Endodermal cell (in vitro differentiated cells): ENCODE data around the gene DLGAP1. TPM values are rescaled to one million over a fixed set of nuclear protein-coding genes. Genes with fewer than 3 reads are reported as not detected.

Experiments used
- DNase-seq: peaks from one replicate; pipeline ENCODE4 v3.0.0-alpha.2; 2017
- H3K27ac ChIP-seq: 2 replicates; pipeline ENCODE4 v1.5.1; 2013; ENCODE audit warnings: mild to moderate bottlenecking, low read depth, low read length, moderate library complexity
- H3K27me3 ChIP-seq: 2 replicates; pipeline ENCODE4 v1.6.1; 2013; ENCODE audit warnings: mild to moderate bottlenecking, low read length, moderate library complexity; ENCODE audit not compliant: insufficient read depth, control insufficient read depth, poor library complexity, severe bottlenecking
- H3K36me3 ChIP-seq: 2 replicates; pipeline ENCODE4 v1.7.0; 2013; ENCODE audit warnings: mild to moderate bottlenecking, low read length, moderate library complexity; ENCODE audit not compliant: control insufficient read depth, insufficient read depth
- H3K4me1 ChIP-seq: one replicate; pipeline ENCODE4 v1.7.0; 2013; ENCODE audit warnings: low read length; ENCODE audit not compliant: control insufficient read depth, insufficient read depth
- H3K4me3 ChIP-seq: 2 replicates; pipeline ENCODE4 v1.5.1; 2013; ENCODE audit warnings: mild to moderate bottlenecking, low read length, moderate library complexity
- H3K9ac ChIP-seq: 2 replicates; pipeline ENCODE4 v1.6.1; 2013; ENCODE audit warnings: mild to moderate bottlenecking, low read length, moderate library complexity; ENCODE audit not compliant: poor library complexity, severe bottlenecking; ENCODE audit errors: extremely low read depth
- H3K9me3 ChIP-seq: 2 replicates; pipeline ENCODE4 v1.6.1; 2013; ENCODE audit warnings: mild to moderate bottlenecking, low read length, moderate library complexity; ENCODE audit not compliant: control insufficient read depth
- H3K27ac Mint-ChIP-seq: 2 replicates; pipeline ENCODE4 v1.8.0; 2020; ENCODE audit warnings: mixed read lengths
- H3K27me3 Mint-ChIP-seq: 2 replicates; pipeline ENCODE4 v1.8.0; 2021; ENCODE audit warnings: mild to moderate bottlenecking, mixed read lengths; ENCODE audit not compliant: insufficient read depth
- H3K36me3 Mint-ChIP-seq: 2 replicates; pipeline ENCODE4 v1.8.0; 2020; ENCODE audit warnings: low read depth, mixed read lengths
- H3K4me1 Mint-ChIP-seq: 2 replicates; pipeline ENCODE4 v1.8.0; 2020; ENCODE audit warnings: mixed read lengths
- H3K4me3 Mint-ChIP-seq: 2 replicates; pipeline ENCODE4 v1.8.0; 2020; ENCODE audit warnings: mild to moderate bottlenecking, moderate library complexity, mixed read lengths
- H3K9me3 Mint-ChIP-seq: 2 replicates; pipeline ENCODE4 v1.8.0; 2020; ENCODE audit warnings: mild to moderate bottlenecking, mixed read lengths
- CTCF ChIP-seq: fragments of 200-600 bp; sonication (generic); conservative IDR thresholded peaks from 2 replicates; pipeline ENCODE4 v1.5.0; 2021; ENCODE audit warnings: antibody characterized with exemption, mild to moderate bottlenecking
- WGBS, 2 experiments: methylation state at CpG; one replicate each; pipeline versions ENCODE4 v1.1.5 to v1.1.7; 2013; ENCODE audit warnings: missing lambda C conversion rate in 2 of 2, mixed read lengths in 1 of 2; ENCODE audit not compliant: insufficient coverage in 1 of 2, insufficient read length in 1 of 2; 5-methylcytosine and 5-hydroxymethylcytosine counted together
- total RNA-seq, 2 donors: library from RNA; stranded (reverse); fragmentation: NEBNext Ultra II Directional in 1 of 2; extraction: Animal tissue kit (Norgen Biotek cat#: 25700) in 1 of 2; gene quantifications; 2 replicates in 1 of 2; 3 replicates in 1 of 2; pipeline ENCODE4 v1.2.1, GENCODE V29; 2021

The DLGAP1 gene
- total RNA-seq, 2 donors from 2014 or later = 11.5 to 21.5 TPM

- peaks cover 10% of the 10 kb centered on the region for H3K4me1 Mint-ChIP-seq
- Histone ChIP-seq H3K36me3 (no peaks in the 10 kb centered on the region), H3K4me3 (no peak overlapping the region), H3K9me3 (no peaks in the 10 kb centered on the region), H3K27me3 (no peaks in the 10 kb centered on the region), H3K9ac (no peak overlapping the region), H3K27ac (peak overlapping the region; percentile 95), H3K4me1 (no peaks in the 10 kb centered on the region)
- no peaks in the 10 kb centered on the region for H3K9me3 Mint-ChIP-seq
- 64 to 93% methylated on average over 4 to 5 of the region's 5 CpGs for WGBS, 2 experiments
- TF ChIP-seq CTCF = no peak
- DNase-seq = no peak
- no peaks in the 10 kb centered on the region for H3K36me3 Mint-ChIP-seq
- H3K27me3 Mint-ChIP-seq = no peaks in the 10 kb centered on the region
- H3K4me3 Mint-ChIP-seq = no peak overlapping the region
- no peak overlapping the region for H3K27ac Mint-ChIP-seq
These were observed 664.4 kb downstream of the DLGAP1 start for GRCh38 chr18:3790703-3791102.

GRCh38 chr18:3789525-3789924, 665.6 kb downstream of the DLGAP1 start:
- no peak overlapping the region for H3K27ac ChIP-seq
- H3K27me3 ChIP-seq = no peaks in the 10 kb centered on the region
- no peaks in the 10 kb centered on the region for H3K9me3 Mint-ChIP-seq
- no peak overlapping the region for H3K4me3 Mint-ChIP-seq
- DNase-seq = no peak
- H3K27ac Mint-ChIP-seq = no peak overlapping the region
- no peak for TF ChIP-seq CTCF
- peaks cover 4% of the 10 kb centered on the region for H3K4me1 Mint-ChIP-seq
- no peak overlapping the region for H3K4me3 ChIP-seq
- peaks cover 6% of the 10 kb centered on the region for H3K9me3 ChIP-seq
- no peaks in the 10 kb centered on the region for H3K27me3 Mint-ChIP-seq
- no peaks in the 10 kb centered on the region for H3K36me3 Mint-ChIP-seq
- no peaks in the 10 kb centered on the region for H3K4me1 ChIP-seq
- H3K36me3 ChIP-seq = peaks cover 6% of the 10 kb centered on the region
- H3K9ac ChIP-seq = no peak overlapping the region
- WGBS, 2 experiments = 86 to 100% methylated on average over 1 of the region's 1 CpG

GRCh38 chr18:3784949-3785348, 670.2 kb downstream of the DLGAP1 start:
- Histone ChIP-seq H3K9ac (no peak overlapping the region), H3K27ac (no peak overlapping the region), H3K4me1 (no peaks in the 10 kb centered on the region), H3K36me3 (peaks cover 14% of the 10 kb centered on the region), H3K9me3 (peaks cover 6% of the 10 kb centered on the region), H3K27me3 (no peaks in the 10 kb centered on the region), H3K4me3 (no peak overlapping the region)
- Mint-ChIP-seq H3K9me3 (no peaks in the 10 kb centered on the region), H3K36me3 (no peaks in the 10 kb centered on the region), H3K4me1 (no peaks in the 10 kb centered on the region), H3K27ac (no peak overlapping the region), H3K27me3 (no peaks in the 10 kb centered on the region), H3K4me3 (no peak overlapping the region)
- no peak for DNase-seq
- TF ChIP-seq CTCF = no peak
- WGBS, 2 experiments = 100% methylated on average over 1 of the region's 1 CpG
